HG03066 (cell line): ENCODE data around the gene NR4A3.
"Not testable (repeated sequence)": the region's sequence is repeated elsewhere in the genome, so short reads cannot be mapped to it uniquely, and the experiment has no call there.

Experiments used
- ATAC-seq: cut with Tn5 transposase; IDR thresholded peaks from one replicate; pipeline ENCODE4 v1.9.1; 2021; ENCODE audit warnings: low read depth; ENCODE audit not compliant: unreplicated experiment

The NR4A3 gene

DNA sequence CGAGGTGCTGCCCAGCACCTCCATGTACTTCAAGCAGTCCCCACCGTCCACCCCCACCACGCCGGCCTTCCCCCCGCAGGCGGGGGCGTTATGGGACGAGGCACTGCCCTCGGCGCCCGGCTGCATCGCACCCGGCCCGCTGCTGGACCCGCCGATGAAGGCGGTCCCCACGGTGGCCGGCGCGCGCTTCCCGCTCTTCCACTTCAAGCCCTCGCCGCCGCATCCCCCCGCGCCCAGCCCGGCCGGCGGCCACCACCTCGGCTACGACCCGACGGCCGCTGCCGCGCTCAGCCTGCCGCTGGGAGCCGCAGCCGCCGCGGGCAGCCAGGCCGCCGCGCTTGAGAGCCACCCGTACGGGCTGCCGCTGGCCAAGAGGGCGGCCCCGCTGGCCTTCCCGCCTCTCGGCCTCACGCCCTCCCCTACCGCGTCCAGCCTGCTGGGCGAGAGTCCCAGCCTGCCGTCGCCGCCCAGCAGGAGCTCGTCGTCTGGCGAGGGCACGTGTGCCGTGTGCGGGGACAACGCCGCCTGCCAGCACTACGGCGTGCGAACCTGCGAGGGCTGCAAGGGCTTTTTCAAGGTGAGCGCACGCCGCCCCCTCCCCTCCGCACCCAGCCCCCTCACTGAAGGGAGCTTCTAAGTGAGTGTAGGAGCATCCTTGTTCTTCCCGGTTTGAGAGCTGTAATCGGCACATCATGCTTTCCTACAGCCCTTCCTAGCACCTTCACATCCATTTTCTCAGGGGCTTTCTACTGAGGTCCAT lies 6.9 kb downstream of the NR4A3 start:
- ATAC-seq = no peak

GRCh38 chr9:99831857-99832557 lies 10.3 kb downstream of the NR4A3 start:
- ATAC-seq = no peak

DNA sequence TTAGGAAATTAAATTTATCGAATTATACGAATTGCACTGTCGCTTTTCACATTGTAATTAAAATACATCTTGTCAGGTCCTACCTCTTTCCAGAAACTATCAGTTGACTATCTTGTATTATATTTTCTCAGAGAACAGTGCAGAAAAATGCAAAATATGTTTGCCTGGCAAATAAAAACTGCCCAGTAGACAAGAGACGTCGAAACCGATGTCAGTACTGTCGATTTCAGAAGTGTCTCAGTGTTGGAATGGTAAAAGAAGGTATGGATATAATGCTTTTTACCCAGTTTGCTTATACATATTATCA lies 10.8 kb downstream of the NR4A3 start:
- no peak for ATAC-seq

- ATAC-seq = no peak
Measured at GRCh38 chr9:99833735-99834134, 12.1 kb downstream of the NR4A3 start.

GRCh38 chr9:99834474-99834873 lies 12.8 kb downstream of the NR4A3 start:
- no peak for ATAC-seq

DNA sequence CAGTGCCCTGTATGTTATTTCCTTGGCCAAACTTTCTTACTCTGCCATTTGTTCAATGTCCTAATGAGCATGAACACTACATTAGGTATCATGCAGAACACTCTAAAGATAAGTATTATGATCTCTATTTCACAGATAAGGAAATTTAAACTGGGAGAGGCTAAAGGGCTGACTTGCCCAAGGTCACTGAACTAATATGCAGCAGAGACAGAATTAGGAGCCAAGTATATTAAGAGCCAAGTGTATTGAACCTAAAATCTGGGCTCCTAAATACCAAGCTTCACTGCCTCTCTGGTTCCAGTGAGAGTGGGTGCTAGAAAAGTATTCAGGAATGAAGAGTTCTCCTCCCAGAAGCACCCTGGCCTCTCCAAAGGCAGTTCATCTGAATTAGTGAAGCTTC lies 13.5 kb downstream of the NR4A3 start:
- no peak for ATAC-seq

GRCh38 chr9:99835581-99835980 lies 13.9 kb downstream of the NR4A3 start:
- ATAC-seq = no peak

- no peak for ATAC-seq
Measured at GRCh38 chr9:99840072-99840471, 18.4 kb downstream of the NR4A3 start.

GRCh38 chr9:99845063-99845462 lies 23.4 kb downstream of the NR4A3 start:
- no peak for ATAC-seq

DNA sequence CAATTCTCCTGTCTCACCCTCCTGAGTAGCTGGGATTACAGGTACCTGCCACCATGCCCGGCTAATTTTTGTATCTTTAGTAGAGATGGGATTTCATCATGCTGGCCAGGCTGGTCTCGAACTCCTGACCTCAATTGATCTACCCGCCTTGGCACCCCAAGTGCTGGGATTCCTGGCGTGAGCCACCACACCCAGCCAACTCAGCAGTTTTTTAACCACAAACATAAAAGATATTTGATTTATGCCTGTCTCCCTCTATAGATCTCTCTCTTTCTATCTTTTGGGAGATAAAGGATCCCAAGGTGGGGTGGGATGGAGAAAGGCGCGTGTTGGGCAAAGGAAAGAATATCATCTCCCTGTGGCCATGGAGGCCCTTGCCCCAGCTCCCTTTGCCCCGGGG lies 26.8 kb downstream of the NR4A3 start:
- ATAC-seq = no peak

- peak; percentile 20 for ATAC-seq
Measured at GRCh38 chr9:99850736-99851499, 29.2 kb downstream of the NR4A3 start.

DNA sequence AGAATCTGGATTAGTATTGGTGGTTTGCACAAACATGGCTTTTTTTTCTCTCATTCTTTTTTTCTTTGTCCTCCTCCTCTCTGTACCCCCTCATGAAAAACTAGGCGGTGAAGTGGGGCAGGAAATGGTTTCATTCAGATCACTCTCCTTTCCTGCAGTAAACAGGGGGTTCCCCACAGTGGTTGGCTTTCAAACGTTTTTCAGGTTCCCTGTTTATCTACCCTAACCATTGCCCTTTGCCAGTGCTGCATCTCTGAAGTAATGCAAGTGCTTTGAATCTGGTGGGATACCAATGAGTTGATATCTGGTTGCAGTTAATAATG lies 29.8 kb downstream of the NR4A3 start:
- peak; percentile 95 for ATAC-seq

DNA sequence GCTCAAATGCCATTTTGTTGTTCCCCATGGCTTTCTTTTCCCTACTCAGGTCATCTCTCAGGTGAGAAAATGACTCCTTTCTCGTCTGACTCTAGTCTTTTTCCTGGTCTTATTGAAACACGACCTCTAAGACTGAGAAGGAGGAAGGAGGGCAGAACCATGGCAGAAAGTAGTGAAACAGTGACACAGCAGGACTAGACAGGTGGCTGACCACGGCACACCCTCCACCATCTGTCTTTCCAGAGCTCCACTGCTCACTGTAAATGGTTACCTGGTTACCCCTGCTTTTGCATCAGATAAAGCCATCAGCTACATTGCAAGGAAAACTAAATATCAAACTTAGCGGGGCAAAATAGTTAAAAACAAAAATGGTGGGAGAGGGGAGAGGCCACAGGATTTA lies 30.9 kb downstream of the NR4A3 start:
- peak; percentile 57 for ATAC-seq

DNA sequence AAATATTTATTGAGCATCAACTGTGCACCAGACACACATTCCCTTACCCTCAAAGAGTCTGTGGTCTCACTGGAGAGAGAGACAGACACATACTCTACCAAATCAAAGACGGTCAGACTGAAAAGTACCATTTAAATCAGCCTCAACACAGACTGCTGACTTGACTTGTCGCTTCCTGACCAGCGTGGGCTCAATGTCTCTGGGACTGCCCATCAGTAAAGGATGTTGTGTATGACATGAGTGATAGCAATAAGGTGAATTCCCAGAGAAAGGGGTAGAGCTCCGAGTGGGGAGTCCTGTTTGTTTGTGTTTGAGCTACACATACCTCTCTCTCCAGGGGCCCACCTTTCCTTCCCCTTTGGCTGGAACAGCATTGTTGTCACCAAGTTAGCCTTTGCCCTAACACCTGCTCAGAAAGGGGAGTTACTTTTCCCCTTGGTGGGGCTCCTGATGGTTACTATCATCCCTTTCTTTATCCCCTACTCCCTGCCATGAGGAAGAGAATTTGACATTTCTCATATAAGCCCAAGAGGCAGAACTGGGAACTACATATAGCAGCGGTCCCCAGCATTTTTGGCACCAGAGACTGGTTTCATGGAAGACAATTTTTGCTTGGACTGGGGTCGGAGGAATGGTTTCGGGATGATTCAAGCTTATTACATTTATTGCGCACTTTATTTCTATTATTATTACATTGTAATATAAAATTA lies 33.9 kb downstream of the NR4A3 start:
- ATAC-seq = no peak

DNA sequence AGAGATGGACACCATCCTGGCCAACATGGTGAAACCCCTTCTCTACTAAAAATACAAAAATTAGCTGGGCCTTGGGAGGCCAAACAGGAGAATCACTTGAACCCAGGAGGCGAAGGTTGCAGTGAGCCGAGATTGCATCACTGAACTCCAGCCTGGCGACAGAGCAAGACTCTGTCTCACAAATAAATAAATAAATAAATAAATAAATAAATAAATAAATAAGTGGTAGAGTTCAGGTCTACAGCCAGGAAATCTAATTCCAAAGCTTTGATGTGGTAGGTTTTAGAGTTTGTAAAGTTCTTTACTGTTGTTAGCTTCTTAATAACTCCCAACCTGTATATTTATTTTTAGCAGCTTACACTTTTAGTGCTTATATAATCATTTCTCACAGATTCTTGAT lies 35.9 kb downstream of the NR4A3 start:
- ATAC-seq = not testable (repeated sequence)

DNA sequence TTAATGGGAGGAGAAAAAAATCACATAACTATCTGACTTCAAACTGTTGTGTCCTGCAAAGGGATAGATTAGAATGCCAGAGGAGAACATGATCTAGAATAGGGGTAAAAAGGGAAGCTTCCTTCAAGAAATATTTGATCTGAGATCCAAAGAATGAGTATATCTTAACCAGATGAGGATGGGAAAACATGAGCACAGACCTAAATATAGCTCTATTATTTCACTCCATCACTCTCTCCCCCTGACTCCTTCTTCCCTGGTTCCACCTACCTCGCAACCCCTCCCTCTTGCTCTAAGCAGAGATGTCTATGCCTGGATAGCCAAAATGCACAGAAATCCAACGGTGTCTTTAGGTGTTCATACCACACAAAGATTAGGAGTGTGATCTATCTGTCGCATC lies 36.4 kb downstream of the NR4A3 start:
- ATAC-seq = no peak

- no peak for ATAC-seq
Measured at GRCh38 chr9:99859243-99859980, 37.7 kb downstream of the NR4A3 start.

GRCh38 chr9:99860266-99860665 lies 38.6 kb downstream of the NR4A3 start:
- ATAC-seq = no peak

- ATAC-seq = no peak
Measured at GRCh38 chr9:99863955-99864354, 42.3 kb downstream of the NR4A3 start.

DNA sequence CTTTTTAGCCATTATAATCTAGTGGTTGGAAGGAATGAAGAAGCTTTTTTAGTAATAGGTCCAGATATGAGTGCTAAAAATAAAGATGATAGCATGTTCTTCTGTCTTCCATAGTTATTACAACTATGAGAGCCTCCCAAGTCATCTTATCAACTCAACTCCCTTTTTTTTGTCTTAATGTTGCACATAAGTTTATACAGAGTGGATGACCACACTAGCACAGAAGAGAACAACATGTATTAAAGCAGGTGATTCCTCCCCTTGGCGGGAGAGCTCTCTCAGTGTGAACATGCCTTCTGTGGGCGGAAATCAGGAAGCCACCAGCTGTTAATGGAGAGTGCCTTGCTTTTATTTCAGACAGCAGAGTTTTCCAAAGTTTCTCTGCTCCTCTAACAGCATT lies 44.7 kb downstream of the NR4A3 start:
- ATAC-seq = no peak

- no peak for ATAC-seq
Measured at GRCh38 chr9:99867536-99867935, 45.9 kb downstream of the NR4A3 start.
